MM.1S (cell line): ENCODE measurements around the gene SH3RF1.

Experiments used
- DNase-seq: peaks from one replicate; pipeline ENCODE4 v3.0.0-alpha.2; 2015
- H2AFZ ChIP-seq: fragments of 300-600 bp; sonication (generic); 2 replicates; pipeline ENCODE4 v1.6.0; 2016; ENCODE audit warnings: antibody characterized with exemption, low read length
- H3F3A ChIP-seq: fragments of 300-600 bp; sonication (generic); 2 replicates; pipeline ENCODE4 v1.6.1; 2016; ENCODE audit warnings: mild to moderate bottlenecking, antibody characterized with exemption, low read length, moderate library complexity, mixed read lengths; ENCODE audit not compliant: insufficient read depth
- H3K27ac ChIP-seq: fragments of 300-600 bp; sonication (generic); 2 replicates; pipeline ENCODE4 v1.5.1; 2016; ENCODE audit warnings: mild to moderate bottlenecking, low read length
- H3K27me3 ChIP-seq: fragments of 300-600 bp; sonication (generic); replicated peaks from 2 replicates; pipeline ENCODE4 v1.6.0; 2016; ENCODE audit warnings: low read length; ENCODE audit not compliant: insufficient read depth
- H3K36me3 ChIP-seq: fragments of 300-600 bp; sonication (generic); replicated peaks from 2 replicates; pipeline ENCODE4 v1.6.1; 2016; ENCODE audit warnings: mild to moderate bottlenecking, low read length, mixed read lengths; ENCODE audit not compliant: insufficient read depth
- H3K4me1 ChIP-seq: fragments of 300-600 bp; sonication (generic); 2 replicates; pipeline ENCODE4 v1.6.1; 2016; ENCODE audit warnings: low read length, mixed read lengths
- H3K4me2 ChIP-seq: fragments of 300-600 bp; sonication (generic); 2 replicates; pipeline ENCODE4 v1.6.0; 2016; ENCODE audit warnings: low read depth, low read length
- H3K4me3 ChIP-seq: fragments of 300-600 bp; sonication (generic); 2 replicates; pipeline ENCODE4 v1.5.1; 2016; ENCODE audit warnings: low read length, mixed read lengths
- H3K79me2 ChIP-seq: fragments of 300-600 bp; sonication (generic); 2 replicates; pipeline ENCODE4 v1.6.1; 2016; ENCODE audit warnings: mixed run types, low read length, mixed read lengths
- H3K9ac ChIP-seq: fragments of 300-600 bp; sonication (generic); 2 replicates; pipeline ENCODE4 v1.6.1; 2016; ENCODE audit warnings: low read length, mixed read lengths
- H3K9me2 ChIP-seq: fragments of 300-600 bp; sonication (generic); replicated peaks from 2 replicates; pipeline ENCODE4 v1.6.1; 2016; ENCODE audit warnings: mild to moderate bottlenecking, low read length, mixed read lengths; ENCODE audit not compliant: insufficient read depth
- H3K9me3 ChIP-seq: fragments of 300-600 bp; sonication (generic); replicated peaks from 2 replicates; pipeline ENCODE4 v1.6.1; 2016; ENCODE audit warnings: mild to moderate bottlenecking, low read length, mixed read lengths; ENCODE audit not compliant: insufficient read depth
- H4K20me1 ChIP-seq: fragments of 300-600 bp; sonication (generic); 2 replicates; pipeline ENCODE4 v1.6.1; 2016; ENCODE audit warnings: mild to moderate bottlenecking, low read length, moderate library complexity, mixed read lengths; ENCODE audit not compliant: insufficient read depth
- EZH2 ChIP-seq: fragments of 300-600 bp; sonication (generic); optimal IDR thresholded peaks from 2 replicates; pipeline ENCODE3; 2017; ENCODE audit warnings: low read depth, mild to moderate bottlenecking, antibody characterized with exemption, low read length, mixed read lengths
- EZH2phosphoT487 ChIP-seq: fragments of 300-600 bp; sonication (generic); IDR thresholded peaks from 2 replicates; pipeline ENCODE4 v1.6.1; 2018; ENCODE audit warnings: antibody characterized with exemption, low read length
- TF ChIP-seq, protein P1 (sequence below): fragments of 300-600 bp; sonication (generic); IDR thresholded peaks from 2 replicates; pipeline ENCODE4 v1.5.1; 2016; ENCODE audit warnings: antibody characterized with exemption, low read length, mixed read lengths

The SH3RF1 gene

DNA sequence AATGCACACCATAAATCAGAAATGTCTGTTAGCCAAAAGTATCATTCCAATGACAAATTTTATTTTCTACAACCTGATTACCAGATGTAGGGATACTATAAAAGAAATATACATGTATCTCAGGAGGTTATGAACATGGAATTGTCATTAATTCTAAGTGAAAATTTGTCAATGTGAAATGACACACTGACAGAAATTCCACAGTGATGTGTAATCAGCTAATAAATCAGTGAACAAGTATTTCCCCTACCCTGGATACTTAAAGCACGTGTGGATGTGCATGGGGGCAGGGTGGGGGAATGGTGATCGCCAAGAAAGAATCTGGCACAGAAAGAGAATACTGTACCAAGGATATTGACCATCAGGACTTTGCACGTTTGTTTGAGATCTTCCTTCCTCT lies 123.6 kb downstream of the SH3RF1 start:
- TF ChIP-seq EZH2 (no peak), EZH2phosphoT487 (no peak)
- TF ChIP-seq, protein P1, sequence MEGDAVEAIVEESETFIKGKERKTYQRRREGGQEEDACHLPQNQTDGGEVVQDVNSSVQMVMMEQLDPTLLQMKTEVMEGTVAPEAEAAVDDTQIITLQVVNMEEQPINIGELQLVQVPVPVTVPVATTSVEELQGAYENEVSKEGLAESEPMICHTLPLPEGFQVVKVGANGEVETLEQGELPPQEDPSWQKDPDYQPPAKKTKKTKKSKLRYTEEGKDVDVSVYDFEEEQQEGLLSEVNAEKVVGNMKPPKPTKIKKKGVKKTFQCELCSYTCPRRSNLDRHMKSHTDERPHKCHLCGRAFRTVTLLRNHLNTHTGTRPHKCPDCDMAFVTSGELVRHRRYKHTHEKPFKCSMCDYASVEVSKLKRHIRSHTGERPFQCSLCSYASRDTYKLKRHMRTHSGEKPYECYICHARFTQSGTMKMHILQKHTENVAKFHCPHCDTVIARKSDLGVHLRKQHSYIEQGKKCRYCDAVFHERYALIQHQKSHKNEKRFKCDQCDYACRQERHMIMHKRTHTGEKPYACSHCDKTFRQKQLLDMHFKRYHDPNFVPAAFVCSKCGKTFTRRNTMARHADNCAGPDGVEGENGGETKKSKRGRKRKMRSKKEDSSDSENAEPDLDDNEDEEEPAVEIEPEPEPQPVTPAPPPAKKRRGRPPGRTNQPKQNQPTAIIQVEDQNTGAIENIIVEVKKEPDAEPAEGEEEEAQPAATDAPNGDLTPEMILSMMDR, result no peak
- Histone ChIP-seq H3K4me2 (no peak overlapping the region), H3K9me3 (no peaks in the 10 kb centered on the region), H4K20me1 (no peaks in the 10 kb centered on the region), H3K9me2 (no peaks in the 10 kb centered on the region), H3K4me3 (no peak overlapping the region), H3K36me3 (no peaks in the 10 kb centered on the region), H3K27ac (no peak overlapping the region), H3F3A (no peaks in the 10 kb centered on the region), H3K4me1 (no peaks in the 10 kb centered on the region), H3K79me2 (no peaks in the 10 kb centered on the region), H2AFZ (no peak overlapping the region), H3K9ac (no peak overlapping the region), H3K27me3 (no peaks in the 10 kb centered on the region)
- DNase-seq, result no peak

DNA sequence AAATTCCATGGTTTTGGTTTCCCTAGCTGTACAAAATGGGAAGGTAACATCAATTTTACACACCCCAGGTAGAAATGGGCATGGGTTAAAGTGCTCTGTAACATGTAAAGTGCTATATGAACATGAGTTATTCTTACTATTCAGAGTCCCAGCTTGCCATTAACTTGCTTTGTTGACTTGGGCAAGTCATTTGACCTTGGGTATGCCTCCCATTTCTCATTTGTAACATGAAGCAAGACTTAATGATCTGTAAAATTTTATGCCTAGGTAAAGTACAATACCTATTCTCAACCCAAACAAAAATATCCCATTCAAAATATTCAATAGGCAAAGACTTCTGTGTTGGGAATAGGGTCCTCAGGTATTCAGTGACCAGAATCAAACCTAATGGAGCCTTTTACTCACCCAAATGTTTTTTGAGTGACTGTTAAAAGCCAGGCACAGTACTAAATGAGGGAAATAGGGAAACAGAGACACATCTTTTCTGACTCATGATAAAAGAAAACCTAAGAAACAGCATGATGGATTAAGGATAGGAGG lies 126.6 kb downstream of the SH3RF1 start:
- TF ChIP-seq EZH2phosphoT487, result no peak
- TF ChIP-seq EZH2, result no peak
- TF ChIP-seq, protein P1, result no peak
- Histone ChIP-seq H2AFZ (no peak overlapping the region), H3K79me2 (no peaks in the 10 kb centered on the region), H3F3A (no peaks in the 10 kb centered on the region), H3K4me2 (no peak overlapping the region), H3K4me3 (no peak overlapping the region), H3K4me1 (no peaks in the 10 kb centered on the region), H3K36me3 (no peaks in the 10 kb centered on the region), H4K20me1 (no peaks in the 10 kb centered on the region), H3K27ac (no peak overlapping the region), H3K9me3 (no peaks in the 10 kb centered on the region), H3K27me3 (no peaks in the 10 kb centered on the region), H3K9me2 (no peaks in the 10 kb centered on the region), H3K9ac (no peak overlapping the region)
- DNase-seq, result no peak

DNA sequence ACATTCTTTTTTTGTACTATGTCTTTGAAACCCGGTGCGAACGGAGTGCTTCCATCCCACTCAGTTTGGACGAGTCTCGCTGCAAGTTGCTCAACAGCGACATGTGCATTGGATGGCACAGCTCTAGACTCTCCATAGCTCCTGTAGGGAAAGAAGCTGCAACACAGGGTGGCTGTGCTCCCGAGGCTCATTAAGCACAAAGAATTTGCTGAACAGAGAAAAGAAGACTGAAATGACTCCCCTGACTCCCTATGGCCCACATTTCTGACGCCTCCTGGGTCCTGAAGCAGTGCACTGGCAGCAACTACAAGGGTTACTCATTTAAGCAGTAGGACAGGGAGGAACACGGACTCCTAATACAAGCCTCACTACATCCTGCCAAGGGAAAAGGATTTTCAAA lies 127.4 kb downstream of the SH3RF1 start:
- no peak for DNase-seq
- Histone ChIP-seq H3F3A (no peaks in the 10 kb centered on the region), H3K27me3 (no peaks in the 10 kb centered on the region), H4K20me1 (no peaks in the 10 kb centered on the region), H2AFZ (no peak overlapping the region), H3K4me3 (no peak overlapping the region), H3K79me2 (no peaks in the 10 kb centered on the region), H3K27ac (no peak overlapping the region), H3K9me2 (no peaks in the 10 kb centered on the region), H3K4me2 (no peak overlapping the region), H3K9me3 (no peaks in the 10 kb centered on the region), H3K4me1 (no peaks in the 10 kb centered on the region), H3K36me3 (no peaks in the 10 kb centered on the region), H3K9ac (no peak overlapping the region)
- no peak for TF ChIP-seq EZH2phosphoT487

DNA sequence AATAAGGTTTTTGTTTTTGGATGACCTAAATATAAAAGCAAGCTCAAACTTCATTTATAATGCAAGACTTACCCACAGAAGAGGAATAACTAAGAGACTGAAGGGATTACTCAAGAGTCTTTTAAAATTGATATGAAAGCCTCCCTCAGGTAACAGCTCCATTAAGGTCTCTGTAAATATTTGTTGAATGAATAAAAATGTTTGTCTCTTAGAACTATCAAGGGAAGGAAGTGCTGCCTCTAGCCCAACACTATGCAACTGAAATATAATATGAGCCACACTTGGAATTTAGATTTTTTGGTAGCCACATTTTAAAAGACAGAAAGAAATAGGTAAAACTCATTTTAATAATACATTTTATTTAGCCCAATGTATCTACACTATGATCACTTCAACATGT lies 127.8 kb downstream of the SH3RF1 start:
- no peaks in the 10 kb centered on the region for H3K9me3 ChIP-seq
- H3K36me3 ChIP-seq, result no peaks in the 10 kb centered on the region
- H4K20me1 ChIP-seq, result no peaks in the 10 kb centered on the region
- H3K4me1 ChIP-seq, result no peaks in the 10 kb centered on the region
- no peak overlapping the region for H2AFZ ChIP-seq
- no peaks in the 10 kb centered on the region for H3K9me2 ChIP-seq
- no peaks in the 10 kb centered on the region for H3K79me2 ChIP-seq
- H3K27ac ChIP-seq, result no peak overlapping the region
- no peak overlapping the region for H3K9ac ChIP-seq
- H3K4me3 ChIP-seq, result no peak overlapping the region
- no peaks in the 10 kb centered on the region for H3F3A ChIP-seq
- H3K4me2 ChIP-seq, result no peak overlapping the region
- no peaks in the 10 kb centered on the region for H3K27me3 ChIP-seq
- TF ChIP-seq EZH2 (no peak), EZH2phosphoT487 (no peak)
- TF ChIP-seq, protein P1, result no peak
- DNase-seq, result no peak
